Stimulated activated CD4-positive, alpha-beta T cell treated with anti-CD3 and anti-CD28 coated beads, Interleukin-2, amount 100 ng/mL, for 24 hours (primary cell): Measurements from ENCODE around the gene MCEE.

Experiments
- DNase-seq, 2 donors: peaks; one replicate each; pipeline ENCODE4 v3.0.0-alpha.2; 2020

MCEE gene

DNA sequence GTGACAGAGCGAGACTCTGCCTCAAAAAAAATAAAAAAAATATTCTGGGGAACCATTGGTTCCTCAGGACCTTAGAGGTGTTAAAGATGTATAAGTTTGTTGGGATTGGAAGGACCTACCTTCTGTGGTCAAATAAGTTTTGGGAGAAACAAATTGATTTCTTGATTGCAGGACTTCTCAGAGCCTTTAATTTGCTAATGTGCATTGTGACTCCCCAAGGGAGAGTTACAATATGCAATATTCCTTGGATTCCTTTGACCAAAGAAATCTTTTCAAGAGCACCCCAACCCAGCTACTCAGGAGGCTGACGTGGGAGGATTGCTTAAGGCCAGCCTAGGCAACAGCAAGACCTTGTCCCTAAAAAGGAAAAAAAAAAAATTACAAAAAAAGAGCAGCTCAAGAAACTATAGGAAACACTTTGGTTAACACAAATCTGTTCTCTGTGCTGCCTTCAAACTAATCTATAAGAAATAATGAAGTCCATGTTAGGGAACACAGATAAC, 55.1 kb downstream of the MCEE start:
- no peak for DNase-seq

GRCh38 chr2:71073475-71073874, 56.6 kb downstream of the MCEE start:
- no peak for DNase-seq

- DNase-seq = no peak
Measured at GRCh38 chr2:71072492-71072891, 57.5 kb downstream of the MCEE start.

- peak; percentile 60 to 63 for DNase-seq
Measured at GRCh38 chr2:71071681-71072398, 58.2 kb downstream of the MCEE start.

- DNase-seq = no peak
Measured at GRCh38 chr2:71070294-71071093, 59.5 kb downstream of the MCEE start.

DNA sequence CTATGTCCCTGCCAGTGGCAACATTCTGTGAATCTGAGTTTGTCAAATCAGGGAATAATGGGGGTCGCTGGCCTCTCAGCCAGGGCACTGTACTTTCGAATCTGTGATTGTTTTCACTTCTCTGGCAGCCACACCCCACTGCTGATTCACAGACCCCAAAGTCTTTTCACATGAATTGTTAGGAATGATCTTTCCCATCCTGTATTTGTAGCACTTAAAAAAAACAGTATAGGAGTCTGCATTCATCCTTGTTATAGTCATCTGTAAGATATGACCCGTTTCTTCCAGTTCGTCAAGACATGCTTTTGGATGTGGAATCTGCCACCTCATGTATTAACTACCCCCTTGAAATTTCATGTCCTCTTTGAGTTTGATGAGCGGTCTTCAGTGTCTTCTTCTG, 60.7 kb downstream of the MCEE start:
- DNase-seq = no peak

- DNase-seq = peak; percentile 95 to 96
Measured at GRCh38 chr2:71068218-71069035, 61.6 kb downstream of the MCEE start, which contains the start of gene NAGK. NAGK (plus strand) TSS chr2:71068648; CDS start chr2:71068684, 36 bp downstream.

DNA sequence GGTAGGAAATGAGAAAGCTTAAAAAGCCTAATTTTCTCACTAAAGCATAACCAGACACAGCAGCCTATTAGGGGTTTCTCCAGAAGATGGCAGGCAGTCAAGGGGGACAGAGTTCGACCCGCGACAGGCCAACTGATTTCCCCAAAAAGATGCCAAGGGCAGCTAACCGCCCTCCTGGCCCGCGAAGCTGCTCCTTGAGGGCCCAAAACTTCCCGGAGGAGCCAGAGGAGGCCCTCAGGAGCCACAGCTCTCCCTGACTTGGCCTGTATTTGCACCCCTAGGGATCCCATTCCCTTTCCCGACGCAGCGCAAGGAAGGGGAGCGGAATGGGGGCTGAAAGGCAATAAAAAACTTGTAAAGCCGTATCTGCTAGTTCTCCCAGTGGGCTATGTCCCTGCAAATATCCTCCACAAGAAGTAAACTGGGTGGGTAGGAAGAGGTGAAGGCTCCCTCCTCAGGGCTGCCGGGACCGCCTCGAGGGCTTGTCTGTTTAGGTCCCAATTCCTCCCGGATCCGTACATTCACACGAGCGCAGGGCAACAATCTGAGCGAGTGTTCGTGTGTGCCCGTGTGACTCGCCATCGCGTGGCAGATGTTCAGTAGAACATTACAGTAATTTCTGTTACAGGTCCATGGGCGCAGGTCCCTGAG, 62.3 kb downstream of the MCEE start:
- peak in 1 of 2 donors; percentile 15 for DNase-seq

GRCh38 chr2:71066856-71067255, 63.2 kb downstream of the MCEE start:
- DNase-seq = no peak

DNA sequence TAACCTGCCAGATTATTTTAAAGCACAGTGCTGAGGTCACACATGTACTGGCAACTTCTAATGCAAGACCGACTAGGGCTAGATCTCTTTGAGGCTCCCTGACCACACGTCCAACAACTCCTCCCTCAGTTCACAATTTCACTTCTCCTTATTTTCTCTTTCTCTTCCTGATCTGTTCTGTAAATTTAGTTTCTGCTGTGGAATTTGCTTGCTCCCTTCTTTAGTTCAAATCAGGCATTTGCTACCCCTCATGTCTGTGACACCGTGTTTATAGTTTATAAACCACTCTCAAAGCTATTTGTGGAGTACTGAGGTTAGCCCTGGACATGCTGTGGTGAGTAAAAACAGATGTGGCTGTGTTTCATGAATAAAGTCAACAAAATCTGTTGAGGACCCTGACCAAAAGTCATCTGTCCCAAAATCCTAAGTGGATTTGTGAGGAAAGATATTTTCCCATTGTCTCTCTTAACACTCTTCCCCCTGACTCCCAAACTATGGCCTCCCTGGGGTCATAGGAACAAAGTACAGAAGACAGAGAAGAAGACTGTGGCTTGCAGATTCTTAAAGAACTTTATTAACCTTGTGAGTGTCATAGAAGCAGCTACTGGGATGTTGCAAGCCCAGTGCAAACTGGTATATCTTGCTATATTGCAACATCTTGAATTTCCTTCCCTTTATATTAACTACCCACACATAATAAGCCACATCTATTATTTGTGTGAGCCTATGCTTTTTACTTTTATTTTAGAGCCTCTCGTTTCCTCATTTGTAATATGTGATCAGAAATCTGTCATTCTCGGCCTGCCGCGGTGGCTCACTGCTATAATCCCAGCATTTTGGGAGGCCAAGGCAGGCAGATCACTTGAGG, 65.0 kb downstream of the MCEE start:
- DNase-seq = no peak

DNA sequence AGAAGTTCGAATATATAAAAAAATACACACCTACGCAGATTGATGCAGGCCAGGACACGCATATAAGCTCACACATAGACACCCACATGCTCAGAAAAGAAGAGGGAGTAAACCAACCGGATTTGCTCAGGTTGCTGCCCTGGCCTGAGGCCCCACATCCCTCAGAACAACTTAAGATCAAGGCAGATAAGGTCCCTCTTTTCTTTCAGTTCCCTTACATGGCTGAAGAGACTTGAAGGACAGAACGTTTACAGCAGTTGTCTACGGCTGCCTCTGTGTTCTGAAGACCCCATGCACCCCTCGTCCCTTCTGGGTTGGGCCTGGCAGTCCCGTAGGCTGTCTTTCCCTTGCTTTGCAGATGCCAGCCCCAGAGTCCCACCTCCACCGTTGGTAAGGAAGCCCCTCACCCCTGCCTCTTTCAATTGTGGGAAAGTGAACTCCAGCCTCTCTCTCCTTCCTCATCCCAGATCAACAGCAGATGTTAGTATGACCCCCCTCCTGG, 65.9 kb downstream of the MCEE start:
- no peak for DNase-seq

DNA sequence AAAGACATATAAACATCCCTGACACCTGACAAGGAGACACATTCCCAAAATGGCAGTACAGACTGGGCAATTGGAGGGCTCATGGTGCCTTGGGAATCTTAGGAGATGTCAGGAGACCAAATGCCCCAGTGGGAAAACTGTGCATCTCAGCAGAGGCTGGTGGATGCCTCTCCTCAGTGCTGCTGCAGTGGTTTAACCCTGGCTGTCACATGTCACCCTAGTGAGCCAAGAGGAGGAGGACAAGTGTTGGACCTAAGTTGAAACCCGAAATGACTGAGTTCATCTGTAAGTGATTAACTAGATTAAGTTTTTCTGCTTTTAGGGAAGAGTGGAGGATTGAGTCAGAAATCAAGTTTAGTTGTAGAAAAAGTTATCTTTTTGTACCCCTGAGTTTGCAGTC, 66.8 kb downstream of the MCEE start:
- no peak for DNase-seq

- DNase-seq = no peak
Measured at GRCh38 chr2:71060871-71061270, 69.2 kb downstream of the MCEE start.

DNA sequence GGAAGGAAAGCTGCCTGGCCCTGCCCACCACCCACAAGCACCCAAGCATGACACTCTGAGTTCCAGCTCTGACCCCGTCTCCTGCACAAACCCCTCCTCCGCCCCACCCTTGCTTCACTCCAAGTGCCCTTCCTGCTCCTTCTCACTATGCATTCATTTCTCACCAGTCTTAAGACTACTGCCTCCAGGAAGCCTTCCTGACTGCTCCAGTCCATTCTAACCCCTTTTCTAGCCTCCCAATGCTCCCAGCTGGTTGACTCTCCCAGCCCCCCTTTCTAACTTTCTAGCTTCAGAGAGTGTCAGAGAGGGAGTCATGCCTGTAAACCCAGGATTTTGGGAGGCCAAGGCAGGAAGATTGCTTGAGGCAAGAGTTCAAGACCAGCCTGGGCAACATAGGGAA, 69.8 kb downstream of the MCEE start:
- no peak for DNase-seq
